Measurements from ENCODE around the gene ITPKB.
A peak's percentile ranks its signal among the peaks of the same experiment; 100 is the strongest.

Gene ITPKB

GRCh38 chr1:226714148-226714547, 24.9 kb downstream of the ITPKB start:
- no peak overlapping the region for H3K9ac ChIP-seq (ENCODE audit: low read length)
- H3K27ac ChIP-seq (ENCODE audit: low read depth, low read length, poor library complexity, severe bottlenecking), result peak overlapping the region; percentile 98
- no peak overlapping the region for H3K4me3 ChIP-seq (ENCODE audit: low read depth, low read length, poor library complexity, severe bottlenecking)
- peaks cover 7% of the 10 kb centered on the region; the same call in 1 of the 2 replicates for H3F3A ChIP-seq (ENCODE audit: insufficient read depth, low read length)
- peaks cover 87% of the 10 kb centered on the region for H3K4me1 ChIP-seq (ENCODE audit: insufficient read depth, low read length, severe bottlenecking)
- no peaks in the 10 kb centered on the region for H3K9me3 ChIP-seq (ENCODE audit: low read length)
- no peak overlapping the region for H2AFZ ChIP-seq (ENCODE audit: low read length)
- no peaks in the 10 kb centered on the region for H4K20me1 ChIP-seq (ENCODE audit: insufficient read depth, low read length)
- no peaks in the 10 kb centered on the region for H3K27me3 ChIP-seq (ENCODE audit: insufficient read depth, low read length)
- peaks cover 48% of the 10 kb centered on the region for H3K36me3 ChIP-seq (ENCODE audit: insufficient read depth, low read length)
- TF ChIP-seq EZH2 (IDR thresholded peaks at IDR 0.05; ENCODE audit: borderline replicate concordance, low read length) (no peak), CTCF (IDR thresholded peaks at IDR 0.05; ENCODE audit: low read length) (no peak)
- peak overlapping the region; percentile 91; the same call in 1 of the 2 replicates for H3K4me2 ChIP-seq (ENCODE audit: low read length)
- no peaks in the 10 kb centered on the region for H3K9me2 ChIP-seq (ENCODE audit: low read depth, low read length)
- H3K79me2 ChIP-seq (ENCODE audit: insufficient read depth, low read length), result peaks cover 50% of the 10 kb centered on the region

DNA sequence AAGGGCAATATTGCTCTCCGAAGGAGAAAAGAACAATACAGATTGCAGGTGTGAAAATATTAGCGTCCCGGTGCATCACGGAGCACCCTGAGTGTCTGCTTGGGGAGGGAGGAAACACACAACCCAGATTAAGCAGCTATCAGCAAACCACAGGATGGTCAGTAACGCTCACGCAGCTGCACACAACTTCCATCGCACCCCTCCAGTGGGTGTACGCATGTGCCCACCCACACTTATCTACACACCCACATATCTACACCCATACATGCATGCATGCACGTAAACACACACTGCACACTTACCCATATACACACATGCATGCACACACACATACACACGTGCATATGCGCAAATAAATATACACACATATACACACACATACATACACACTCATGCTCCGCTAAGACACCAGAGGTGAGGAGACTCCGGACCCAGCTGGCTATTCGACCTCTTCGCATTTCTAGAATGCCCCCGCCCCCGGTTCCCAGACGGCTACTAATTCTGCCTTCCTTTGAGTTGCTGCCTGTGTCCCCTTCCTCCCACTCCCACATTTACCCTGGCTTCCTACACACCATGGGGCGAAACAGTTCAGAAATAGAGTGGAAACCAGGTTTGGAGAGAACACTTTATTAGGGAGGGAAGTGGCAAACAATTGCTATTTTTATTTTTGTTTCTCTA, 26.2 kb downstream of the ITPKB start:
- Histone ChIP-seq H3K4me2 (ENCODE audit: low read length) (peak overlapping the region; percentile 91), H3K27ac (ENCODE audit: low read depth, low read length, poor library complexity, severe bottlenecking) (peak overlapping the region; percentile 98), H3K36me3 (ENCODE audit: insufficient read depth, low read length) (peaks cover 48% of the 10 kb centered on the region), H3K79me2 (ENCODE audit: insufficient read depth, low read length) (peaks cover 43% of the 10 kb centered on the region), H3K9me3 (ENCODE audit: low read length) (no peaks in the 10 kb centered on the region), H3K9ac (ENCODE audit: low read length) (peak overlapping the region; percentile 65), H3K27me3 (ENCODE audit: insufficient read depth, low read length) (no peaks in the 10 kb centered on the region), H3F3A (ENCODE audit: insufficient read depth, low read length) (peaks cover 7% of the 10 kb centered on the region; the same call in 1 of the 2 replicates), H4K20me1 (ENCODE audit: insufficient read depth, low read length) (no peaks in the 10 kb centered on the region), H3K9me2 (ENCODE audit: low read depth, low read length) (no peaks in the 10 kb centered on the region), H3K4me1 (ENCODE audit: insufficient read depth, low read length, severe bottlenecking) (peaks cover 99% of the 10 kb centered on the region), H3K4me3 (ENCODE audit: low read depth, low read length, poor library complexity, severe bottlenecking) (peak overlapping the region; percentile 45), H2AFZ (ENCODE audit: low read length) (no peak overlapping the region)
- TF ChIP-seq CTCF (IDR thresholded peaks at IDR 0.05; ENCODE audit: low read length) (no peak), EZH2 (IDR thresholded peaks at IDR 0.05; ENCODE audit: borderline replicate concordance, low read length) (no peak)

GRCh38 chr1:226711976-226712741, 26.9 kb downstream of the ITPKB start:
- Histone ChIP-seq H4K20me1 (ENCODE audit: insufficient read depth, low read length) (no peaks in the 10 kb centered on the region), H3K79me2 (ENCODE audit: insufficient read depth, low read length) (peaks cover 43% of the 10 kb centered on the region), H3K9ac (ENCODE audit: low read length) (peak overlapping the region; percentile 65), H3K4me3 (ENCODE audit: low read depth, low read length, poor library complexity, severe bottlenecking) (peak overlapping the region; percentile 45), H3K9me2 (ENCODE audit: low read depth, low read length) (no peaks in the 10 kb centered on the region), H2AFZ (ENCODE audit: low read length) (no peak overlapping the region), H3K27ac (ENCODE audit: low read depth, low read length, poor library complexity, severe bottlenecking) (peak overlapping the region; percentile 98), H3F3A (ENCODE audit: insufficient read depth, low read length) (peaks cover 6% of the 10 kb centered on the region; the same call in 1 of the 2 replicates), H3K9me3 (ENCODE audit: low read length) (no peaks in the 10 kb centered on the region), H3K4me2 (ENCODE audit: low read length) (peak overlapping the region; percentile 91), H3K36me3 (ENCODE audit: insufficient read depth, low read length) (peaks cover 50% of the 10 kb centered on the region), H3K4me1 (ENCODE audit: insufficient read depth, low read length, severe bottlenecking) (peaks cover 92% of the 10 kb centered on the region), H3K27me3 (ENCODE audit: insufficient read depth, low read length) (no peaks in the 10 kb centered on the region)
- TF ChIP-seq CTCF (IDR thresholded peaks at IDR 0.05; ENCODE audit: low read length), result no peak
- no peak for TF ChIP-seq EZH2 (IDR thresholded peaks at IDR 0.05; ENCODE audit: borderline replicate concordance, low read length)
